Neural progenitor cell (in vitro differentiated cells): Measurements from ENCODE around the gene TAF6. TPM values are rescaled to one million over a fixed set of nuclear protein-coding genes. Genes with fewer than 3 reads are reported as not detected.
A peak's percentile ranks its signal among the peaks of the same experiment; 100 is the strongest.

ENCODE experiments used
- DNase-seq: peaks from one replicate; pipeline ENCODE4 v3.0.0-alpha.2; 2016; ENCODE audit warnings: low spot score
- H2AFZ ChIP-seq: fragments of 200-600 bp; sonication (generic); replicated peaks from 2 replicates; pipeline ENCODE4 v1.6.1; 2016; ENCODE audit warnings: antibody characterized with exemption
- H3F3A ChIP-seq: fragments of 200-600 bp; sonication (generic); 2 replicates; pipeline ENCODE4 v1.6.1; 2016; ENCODE audit warnings: antibody characterized with exemption, low read depth
- H3K27ac ChIP-seq: fragments of 200-600 bp; sonication (generic); 2 replicates; pipeline ENCODE4 v1.5.1; 2016; ENCODE audit warnings: mild to moderate bottlenecking
- H3K27me3 ChIP-seq: fragments of 200-600 bp; sonication (generic); 2 replicates; pipeline ENCODE4 v1.6.1; 2016; ENCODE audit warnings: mild to moderate bottlenecking, moderate library complexity
- H3K36me3 ChIP-seq: fragments of 200-600 bp; sonication (generic); 2 replicates; pipeline ENCODE4 v1.5.1; 2016
- H3K4me1 ChIP-seq: fragments of 200-600 bp; sonication (generic); 2 replicates; pipeline ENCODE4 v1.6.1; 2016; ENCODE audit warnings: mixed run types
- H3K4me2 ChIP-seq: fragments of 200-600 bp; sonication (generic); 2 replicates; pipeline ENCODE4 v1.6.1; 2016
- H3K4me3 ChIP-seq: fragments of 200-600 bp; sonication (generic); 2 replicates; pipeline ENCODE4 v1.5.1; 2016
- H3K79me2 ChIP-seq: fragments of 200-600 bp; sonication (generic); 2 replicates; pipeline ENCODE4 v1.6.1; 2016; ENCODE audit warnings: low read depth
- H3K9ac ChIP-seq: fragments of 200-600 bp; sonication (generic); 2 replicates; pipeline ENCODE4 v1.6.1; 2016
- H3K9me3 ChIP-seq: fragments of 200-600 bp; sonication (generic); 2 replicates; pipeline ENCODE4 v1.5.1; 2016; ENCODE audit warnings: low read depth
- H4K20me1 ChIP-seq: fragments of 200-600 bp; sonication (generic); 2 replicates; pipeline ENCODE4 v1.6.1; 2016; ENCODE audit warnings: low read depth
- H3K27ac Mint-ChIP-seq: 3 replicates; pipeline ENCODE4 v1.8.0; 2021; ENCODE audit warnings: mixed read lengths
- H3K27me3 Mint-ChIP-seq: 2 replicates; pipeline ENCODE4 v1.8.0; 2022; ENCODE audit warnings: low read depth, mild to moderate bottlenecking, inconsistent platforms, moderate library complexity, mixed read lengths; ENCODE audit not compliant: insufficient read depth
- H3K36me3 Mint-ChIP-seq: 3 replicates; pipeline ENCODE4 v1.8.0; 2021; ENCODE audit warnings: mixed read lengths
- H3K4me1 Mint-ChIP-seq: 3 replicates; pipeline ENCODE4 v1.8.0; 2021; ENCODE audit warnings: mixed read lengths
- H3K4me3 Mint-ChIP-seq: 3 replicates; pipeline ENCODE4 v1.8.0; 2021; ENCODE audit warnings: mild to moderate bottlenecking, moderate library complexity, mixed read lengths
- H3K9me3 Mint-ChIP-seq: 3 replicates; pipeline ENCODE4 v1.8.0; 2020; ENCODE audit warnings: mixed read lengths
- CTCF ChIP-seq: fragments of 200-600 bp; sonication (generic); IDR thresholded peaks from 2 replicates; pipeline ENCODE4 v1.5.1; 2017; ENCODE audit warnings: antibody characterized with exemption, mild to moderate bottlenecking
- EZH2 ChIP-seq: fragments of 200-600 bp; sonication (generic); IDR thresholded peaks from 2 replicates; pipeline ENCODE4 v1.6.1; 2017; ENCODE audit warnings: antibody characterized with exemption, mild to moderate bottlenecking, moderate library complexity
- EZH2phosphoT487 ChIP-seq: fragments of 200-600 bp; sonication (generic); IDR thresholded peaks from 2 replicates; pipeline ENCODE4 v1.6.1; 2017; ENCODE audit warnings: antibody characterized with exemption
- total RNA-seq: library from RNA; depleted of rRNA; stranded (reverse); fragments of >200 nt; gene quantifications from 2 replicates; pipeline ENCODE4 v1.2.3, GENCODE V29; 2015; ENCODE audit warnings: low replicate concordance

Gene TAF6
- total RNA-seq, 1 donor from 2014 or later, result 66.1 TPM

- Mint-ChIP-seq H3K36me3 (peaks cover 32% of the 10 kb centered on the region), H3K27ac (peak within 1 kb of the TSS; percentile 98), H3K9me3 (peaks cover 27% of the 10 kb centered on the region), H3K4me3 (peak within 1 kb of the TSS; percentile 97), H3K27me3 (peaks cover 22% of the 10 kb centered on the region), H3K4me1 (peaks cover 14% of the 10 kb centered on the region)
- peak within 1 kb of the TSS; percentile 91 for H3K27ac ChIP-seq
- peak within 1 kb of the TSS; percentile 38 for H2AFZ ChIP-seq
- peaks cover 50% of the 10 kb centered on the region for H3K79me2 ChIP-seq
- H3F3A ChIP-seq, result peaks cover 16% of the 10 kb centered on the region
- peak within 1 kb of the TSS; percentile 90 for H3K4me2 ChIP-seq
- peak within 1 kb of the TSS; percentile 97 for H3K4me3 ChIP-seq
- peak; percentile 94 for TF ChIP-seq CTCF
- no peak for TF ChIP-seq EZH2
- peaks cover 21% of the 10 kb centered on the region for H3K36me3 ChIP-seq
- peaks cover 8% of the 10 kb centered on the region for H3K4me1 ChIP-seq
- peaks cover 4% of the 10 kb centered on the region for H3K9me3 ChIP-seq
- peak within 1 kb of the TSS; percentile 99 for H3K9ac ChIP-seq
- peaks cover 9% of the 10 kb centered on the region for H4K20me1 ChIP-seq
- peak; percentile 98 for DNase-seq
- H3K27me3 ChIP-seq, result no peaks in the 10 kb centered on the region
Measured at GRCh38 chr7:100081535-100082102, 37.5 kb downstream of the TAF6 start, which contains the start of gene ZNF3. ZNF3 (minus strand) TSS chr7:100081723; CDS start chr7:100077357, 4,366 bp downstream.

GRCh38 chr7:100080907-100081534 is 38.1 kb downstream of the TAF6 start:
- peak overlapping the region; percentile 90 for H3K4me2 ChIP-seq
- H3K9me3 Mint-ChIP-seq, result peaks cover 32% of the 10 kb centered on the region
- H3K9ac ChIP-seq, result peak overlapping the region; percentile 99
- H3K79me2 ChIP-seq, result peaks cover 56% of the 10 kb centered on the region
- peak overlapping the region; percentile 15 for H2AFZ ChIP-seq
- H3K9me3 ChIP-seq, result peaks cover 7% of the 10 kb centered on the region
- H3K27me3 ChIP-seq, result no peaks in the 10 kb centered on the region
- peaks cover 16% of the 10 kb centered on the region for H3F3A ChIP-seq
- H3K4me3 Mint-ChIP-seq, result peak overlapping the region; percentile 97
- H3K4me1 ChIP-seq, result peaks cover 8% of the 10 kb centered on the region
- DNase-seq, result peak; percentile 56
- H3K27ac Mint-ChIP-seq, result peak overlapping the region; percentile 95
- H3K4me1 Mint-ChIP-seq, result peaks cover 14% of the 10 kb centered on the region
- peak overlapping the region; percentile 91 for H3K27ac ChIP-seq
- H3K4me3 ChIP-seq, result peak overlapping the region; percentile 97
- H4K20me1 ChIP-seq, result peaks cover 9% of the 10 kb centered on the region
- H3K36me3 ChIP-seq, result peaks cover 27% of the 10 kb centered on the region
- no peak for TF ChIP-seq EZH2
- TF ChIP-seq CTCF, result no peak
- TF ChIP-seq EZH2phosphoT487, result no peak
- peaks cover 38% of the 10 kb centered on the region for H3K36me3 Mint-ChIP-seq
- H3K27me3 Mint-ChIP-seq, result peaks cover 23% of the 10 kb centered on the region

- H3K79me2 ChIP-seq, result peaks cover 70% of the 10 kb centered on the region
- H3K27ac Mint-ChIP-seq, result no peak overlapping the region
Measured at GRCh38 chr7:100079024-100079560, 40.1 kb downstream of the TAF6 start.

More at GRCh38 chr7:100079024-100079560, 40.1 kb downstream of the TAF6 start:
- Mint-ChIP-seq H3K4me1 (peaks cover 14% of the 10 kb centered on the region), H3K27me3 (peaks cover 22% of the 10 kb centered on the region), H3K4me3 (peak overlapping the region; percentile 54), H3K9me3 (peaks cover 52% of the 10 kb centered on the region), H3K36me3 (peaks cover 57% of the 10 kb centered on the region)
- Histone ChIP-seq H3K27ac (no peak overlapping the region), H3K9me3 (peaks cover 13% of the 10 kb centered on the region), H3K4me1 (peaks cover 8% of the 10 kb centered on the region), H3K36me3 (peaks cover 46% of the 10 kb centered on the region), H3K4me3 (no peak overlapping the region), H3K4me2 (peak overlapping the region; percentile 90), H3F3A (peaks cover 21% of the 10 kb centered on the region), H3K27me3 (no peaks in the 10 kb centered on the region), H4K20me1 (peaks cover 9% of the 10 kb centered on the region), H3K9ac (no peak overlapping the region), H2AFZ (no peak overlapping the region)
- no peak for DNase-seq
- TF ChIP-seq EZH2 (no peak), EZH2phosphoT487 (no peak)
